Endometrium (tissue), 2 donors: ENCODE data around the gene TSTD2.
"Not testable (repeated sequence)": the region's sequence is repeated elsewhere in the genome, so short reads cannot be mapped to it uniquely, and the experiment has no call there.

Source experiments
- FAIRE-seq: peaks from 2 replicates; lab custom pipeline; 2012; peaks lifted over from hg19 to GRCh38; lab: Jason Lieb, UNC
- donor health status: control.
- donor health status: control.

Gene TSTD2

GRCh38 chr9:97630591-97630990 is 2.6 kb downstream of the TSTD2 start:
- no peak for FAIRE-seq

- no peak for FAIRE-seq
Observed at GRCh38 chr9:97629156-97629555, 4.0 kb downstream of the TSTD2 start.

GRCh38 chr9:97628668-97629067 is 4.5 kb downstream of the TSTD2 start:
- FAIRE-seq: no peak

- FAIRE-seq: no peak
Observed at GRCh38 chr9:97627624-97628023, 5.5 kb downstream of the TSTD2 start.

GRCh38 chr9:97625620-97626019 is 7.5 kb downstream of the TSTD2 start:
- no peak for FAIRE-seq

- FAIRE-seq: no peak
Observed at GRCh38 chr9:97623946-97624345, 9.2 kb downstream of the TSTD2 start.

- not testable (repeated sequence) for FAIRE-seq
Observed at GRCh38 chr9:97622483-97622882, 10.7 kb downstream of the TSTD2 start.

- not testable (repeated sequence) for FAIRE-seq
Observed at GRCh38 chr9:97620063-97620462, 13.1 kb downstream of the TSTD2 start.

GRCh38 chr9:97617939-97618416 is 15.2 kb downstream of the TSTD2 start:
- no peak for FAIRE-seq

- peak; percentile 87 for FAIRE-seq
Observed at GRCh38 chr9:97615439-97616072, 17.6 kb downstream of the TSTD2 start.

GRCh38 chr9:97604901-97605645 is 28.1 kb downstream of the TSTD2 start:
- FAIRE-seq: no peak

GRCh38 chr9:97602430-97602829 is 30.7 kb downstream of the TSTD2 start:
- no peak for FAIRE-seq

GRCh38 chr9:97601228-97601898 is 31.8 kb downstream of the TSTD2 start:
- FAIRE-seq: no peak

- no peak for FAIRE-seq
Observed at GRCh38 chr9:97600531-97601227, 32.5 kb downstream of the TSTD2 start.

- FAIRE-seq: no peak
Observed at GRCh38 chr9:97599314-97599846, 33.8 kb downstream of the TSTD2 start.

- no peak for FAIRE-seq
Observed at GRCh38 chr9:97598461-97599288, 34.5 kb downstream of the TSTD2 start.

GRCh38 chr9:97596906-97597305 is 36.3 kb downstream of the TSTD2 start:
- no peak for FAIRE-seq

- no peak for FAIRE-seq
Observed at GRCh38 chr9:97594381-97594921, 38.7 kb downstream of the TSTD2 start.

GRCh38 chr9:97593960-97594359 is 39.2 kb downstream of the TSTD2 start:
- no peak for FAIRE-seq

GRCh38 chr9:97592126-97592525 is 41.0 kb downstream of the TSTD2 start:
- no peak for FAIRE-seq

GRCh38 chr9:97591535-97591934 is 41.6 kb downstream of the TSTD2 start:
- no peak for FAIRE-seq
